Keratinocyte (primary cell): Measurements from ENCODE around the gene KRTAP3-2. TPM values are rescaled to one million over a fixed set of nuclear protein-coding genes. Genes with fewer than 3 reads are reported as not detected.

ENCODE experiments used
- DNase-seq: peaks from one replicate; pipeline ENCODE4 v3.0.0-alpha.2; 2011; ENCODE audit warnings: low read depth, missing footprints, low spot score
- FAIRE-seq: peaks from 2 replicates; lab custom pipeline; 2011; peaks lifted over from hg19 to GRCh38; lab: Jason Lieb, UNC
- H2AFZ ChIP-seq: 2 replicates; pipeline ENCODE4 v1.6.0; 2012; ENCODE audit warnings: low read length, control low read depth, inconsistent platforms; ENCODE audit not compliant: control insufficient read depth
- H3K27ac ChIP-seq: 2 replicates; pipeline ENCODE4 v1.5.1; 2011; ENCODE audit warnings: low read length; ENCODE audit not compliant: control insufficient read depth, insufficient read depth
- H3K27me3 ChIP-seq: 3 replicates; pipeline ENCODE4 v1.6.0; 2011; ENCODE audit warnings: low read length; ENCODE audit not compliant: control insufficient read depth, insufficient read depth; ENCODE audit errors: extremely low read depth
- H3K36me3 ChIP-seq, 2 experiments: 2 replicates in 1 of 2; 3 replicates in 1 of 2; pipeline ENCODE4 v1.5.1; 2011; ENCODE audit warnings: low read length in 2 of 2, mild to moderate bottlenecking in 1 of 2; ENCODE audit not compliant: control insufficient read depth in 2 of 2, insufficient read depth in 2 of 2; ENCODE audit errors: extremely low read depth in 1 of 2
- H3K4me1 ChIP-seq: 3 replicates; pipeline ENCODE4 v1.5.1; 2011; ENCODE audit warnings: low read length; ENCODE audit not compliant: control insufficient read depth, insufficient read depth; ENCODE audit errors: extremely low read depth
- H3K4me2 ChIP-seq: 3 replicates; pipeline ENCODE4 v1.6.0; 2011; ENCODE audit warnings: low read depth, low read length; ENCODE audit not compliant: control insufficient read depth, insufficient read depth; ENCODE audit errors: extremely low read depth
- H3K4me3 ChIP-seq, 3 experiments: fragments of 200-600 bp in 1 of 3; sonication (generic) in 1 of 3; 2 replicates in 2 of 3; 3 replicates in 1 of 3; pipeline ENCODE4 v1.5.1; 2011 to 2016; ENCODE audit warnings: low read length in 3 of 3, mild to moderate bottlenecking in 3 of 3, control low read depth in 2 of 3, inconsistent platforms in 1 of 3, low read depth in 1 of 3, mixed read lengths in 1 of 3, mixed run types in 1 of 3, moderate library complexity in 1 of 3; ENCODE audit not compliant: control insufficient read depth in 2 of 3, insufficient read depth in 2 of 3; ENCODE audit errors: extremely low read depth in 1 of 3
- H3K79me2 ChIP-seq: 2 replicates; pipeline ENCODE4 v1.6.0; 2012; ENCODE audit warnings: low read length; ENCODE audit not compliant: control insufficient read depth, insufficient read depth
- H3K9ac ChIP-seq: 3 replicates; pipeline ENCODE4 v1.6.0; 2011; ENCODE audit warnings: low read length; ENCODE audit not compliant: control insufficient read depth, insufficient read depth; ENCODE audit errors: extremely low read depth
- H3K9me1 ChIP-seq: 3 replicates; pipeline ENCODE4 v1.6.0; 2011; ENCODE audit warnings: low read length; ENCODE audit not compliant: control insufficient read depth, insufficient read depth; ENCODE audit errors: extremely low read depth
- H3K9me3 ChIP-seq: 2 replicates; pipeline ENCODE4 v1.5.1; 2012; ENCODE audit warnings: low read depth, low read length; ENCODE audit not compliant: control insufficient read depth
- H4K20me1 ChIP-seq: 3 replicates; pipeline ENCODE4 v1.6.0; 2011; ENCODE audit warnings: low read length; ENCODE audit not compliant: control insufficient read depth, insufficient read depth; ENCODE audit errors: extremely low read depth
- EZH2 ChIP-seq: IDR thresholded peaks from one replicate; pipeline ENCODE4 v1.6.1; 2012; ENCODE audit warnings: inconsistent platforms, mild to moderate bottlenecking, low read length, moderate library complexity
- dilution Hi-C: fragments of 300-500 bp; cut with MboI; formaldehyde crosslinking; loops from one replicate; pipeline ENCODE4 v1.7.0; 2020; ENCODE audit warnings: low sequenced_read_pairs; ENCODE audit not compliant: extremely low pct_ligation_motif_present
- polyA plus RNA-seq, 5 experiments: library from polyadenylated mRNA; depleted of rRNA in 3 of 5; stranded (reverse) in 3 of 5; stranded (forward) in 1 of 5; unstranded in 1 of 5; fragments of >200 nt; gene quantifications; 1 replicate in 1 of 5; 2 replicates in 3 of 5; 3 replicates in 1 of 5; pipeline versions ENCODE4 v1.2.1 to v1.2.3, GENCODE V29; 2011 to 2012; ENCODE audit warnings: missing spikeins in 2 of 5, low read depth in 1 of 5, low replicate concordance in 1 of 5
- TF ChIP-seq, protein P1 (sequence below), 3 experiments: IDR thresholded peaks in 1 of 3; conservative IDR thresholded peaks in 1 of 3; optimal IDR thresholded peaks in 1 of 3; 2 replicates in 2 of 3; 3 replicates in 1 of 3; pipeline versions ENCODE3 to v1.5.1; 2011; ENCODE audit warnings: low read length in 3 of 3, mild to moderate bottlenecking in 3 of 3, moderate library complexity in 2 of 3, control low read depth in 1 of 3, inconsistent platforms in 1 of 3; ENCODE audit not compliant: insufficient read depth in 2 of 3; ENCODE audit errors: extremely low read depth in 1 of 3

Gene KRTAP3-2
- polyA plus RNA-seq, 1 donor (not counting 4 experiments of a cell fraction or from before 2014, with no cell fraction given): not detected

DNA sequence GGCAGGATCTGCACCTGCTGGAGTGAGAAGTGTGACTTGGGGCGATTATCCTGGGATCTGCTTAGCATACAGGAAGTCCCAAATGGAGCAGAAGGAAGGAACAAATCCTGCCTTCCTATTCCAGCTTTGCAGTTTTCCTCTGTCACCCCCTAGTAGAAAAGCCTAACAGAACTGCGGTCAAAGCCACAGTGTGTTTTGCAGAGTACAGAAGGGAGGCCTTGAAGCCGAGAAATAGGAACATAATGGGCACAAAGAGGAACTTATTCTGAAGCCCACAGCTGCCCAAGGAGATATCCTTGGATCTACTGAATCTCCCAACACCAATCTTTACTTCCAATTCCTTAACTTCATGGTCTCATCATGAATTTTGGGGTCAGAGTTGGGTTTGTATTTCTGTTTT is 18.8 kb upstream of the KRTAP3-2 start:
- H3K27ac ChIP-seq: no peak overlapping the region
- DNase-seq: no peak
- FAIRE-seq: no peak

DNA sequence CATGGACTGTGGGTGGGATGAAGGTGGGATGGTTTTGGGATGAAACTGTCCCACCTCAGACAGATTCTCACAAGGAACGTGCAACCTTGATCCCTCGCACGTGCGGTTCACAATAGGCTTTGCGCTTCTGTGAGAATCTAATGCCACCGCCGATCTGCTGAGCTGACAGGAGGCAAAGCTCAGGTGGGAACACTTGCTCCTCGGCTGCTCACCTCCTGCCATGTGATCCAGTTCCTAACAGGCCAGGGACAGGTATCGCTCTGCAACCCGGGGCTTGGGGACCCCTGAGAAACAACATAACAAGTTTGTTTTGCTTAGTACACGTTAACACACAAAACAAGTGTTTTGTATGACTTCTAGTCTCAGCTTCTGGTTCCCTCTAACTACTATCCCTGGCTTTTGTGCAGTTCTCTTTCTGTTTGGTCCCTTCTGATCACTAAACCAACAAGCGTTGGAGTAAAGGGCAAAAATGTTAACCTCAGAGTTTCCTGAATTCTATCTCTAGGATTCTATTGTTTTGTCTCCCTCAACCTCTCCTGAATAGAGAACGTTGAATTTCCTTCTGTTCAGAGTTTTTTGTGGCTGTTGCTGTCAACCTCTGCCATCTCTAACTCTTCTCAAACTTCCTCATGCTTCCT is 17.0 kb upstream of the KRTAP3-2 start:
- no peaks in the 10 kb centered on the region for H3K4me1 ChIP-seq
- dilution Hi-C loops: no loop called here
- no peaks in the 10 kb centered on the region for H3K9me3 ChIP-seq
- no peak overlapping the region for H3K9ac ChIP-seq
- H4K20me1 ChIP-seq: no peaks in the 10 kb centered on the region
- H3K36me3 ChIP-seq: no peaks in the 10 kb centered on the region
- no peak overlapping the region for H3K4me2 ChIP-seq
- no peak overlapping the region for H2AFZ ChIP-seq
- H3K27ac ChIP-seq: no peak overlapping the region
- DNase-seq (no peak), FAIRE-seq (no peak)
- no peaks in the 10 kb centered on the region for H3K27me3 ChIP-seq
- no peak overlapping the region for H3K4me3 ChIP-seq
- no peaks in the 10 kb centered on the region for H3K9me1 ChIP-seq
- H3K79me2 ChIP-seq: no peaks in the 10 kb centered on the region
- TF ChIP-seq EZH2: no peak
- TF ChIP-seq, protein P1, sequence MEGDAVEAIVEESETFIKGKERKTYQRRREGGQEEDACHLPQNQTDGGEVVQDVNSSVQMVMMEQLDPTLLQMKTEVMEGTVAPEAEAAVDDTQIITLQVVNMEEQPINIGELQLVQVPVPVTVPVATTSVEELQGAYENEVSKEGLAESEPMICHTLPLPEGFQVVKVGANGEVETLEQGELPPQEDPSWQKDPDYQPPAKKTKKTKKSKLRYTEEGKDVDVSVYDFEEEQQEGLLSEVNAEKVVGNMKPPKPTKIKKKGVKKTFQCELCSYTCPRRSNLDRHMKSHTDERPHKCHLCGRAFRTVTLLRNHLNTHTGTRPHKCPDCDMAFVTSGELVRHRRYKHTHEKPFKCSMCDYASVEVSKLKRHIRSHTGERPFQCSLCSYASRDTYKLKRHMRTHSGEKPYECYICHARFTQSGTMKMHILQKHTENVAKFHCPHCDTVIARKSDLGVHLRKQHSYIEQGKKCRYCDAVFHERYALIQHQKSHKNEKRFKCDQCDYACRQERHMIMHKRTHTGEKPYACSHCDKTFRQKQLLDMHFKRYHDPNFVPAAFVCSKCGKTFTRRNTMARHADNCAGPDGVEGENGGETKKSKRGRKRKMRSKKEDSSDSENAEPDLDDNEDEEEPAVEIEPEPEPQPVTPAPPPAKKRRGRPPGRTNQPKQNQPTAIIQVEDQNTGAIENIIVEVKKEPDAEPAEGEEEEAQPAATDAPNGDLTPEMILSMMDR (optimal IDR thresholded peaks at IDR 0.05 in 1 of 3, IDR thresholded peaks at IDR 0.05 in 1 of 3, conservative IDR thresholded peaks at IDR 0.05 in 1 of 3; ENCODE audit: extremely low read depth in 1 of 3, insufficient read depth in 2 of 3, low read length in 3 of 3): no peak

More for the DNA sequence above, 18.8 kb upstream of the KRTAP3-2 start:
- Histone ChIP-seq H4K20me1 (no peaks in the 10 kb centered on the region), H3K27me3 (no peaks in the 10 kb centered on the region), H2AFZ (no peak overlapping the region), H3K4me3 (no peak overlapping the region), H3K9me1 (no peaks in the 10 kb centered on the region), H3K4me1 (no peaks in the 10 kb centered on the region), H3K9ac (no peak overlapping the region), H3K4me2 (no peak overlapping the region), H3K9me3 (no peaks in the 10 kb centered on the region), H3K79me2 (no peaks in the 10 kb centered on the region), H3K36me3 (no peaks in the 10 kb centered on the region)
- TF ChIP-seq, protein P1 (optimal IDR thresholded peaks at IDR 0.05 in 1 of 3, IDR thresholded peaks at IDR 0.05 in 1 of 3, conservative IDR thresholded peaks at IDR 0.05 in 1 of 3; ENCODE audit: extremely low read depth in 1 of 3, insufficient read depth in 2 of 3, low read length in 3 of 3): no peak
- no peak for TF ChIP-seq EZH2
- dilution Hi-C loops: no loop called here
